ENCODE data around the gene IL6ST.
A peak's percentile ranks its signal among the peaks of the same experiment; 100 is the strongest.

Gene IL6ST

GRCh38 chr5:55934720-55935119, 60.0 kb downstream of the IL6ST start:
- Mint-ChIP-seq H3K27ac (ENCODE audit: low read depth) (no peak overlapping the region), H3K9me3 (no peaks in the 10 kb centered on the region), H3K4me3 (no peak overlapping the region), H3K4me1 (no peaks in the 10 kb centered on the region), H3K27me3 (no peaks in the 10 kb centered on the region), H3K36me3 (ENCODE audit: insufficient read depth) (peaks cover 6% of the 10 kb centered on the region)
- ATAC-seq (replicated peaks; ENCODE audit: extremely low read depth, poor library complexity, severe bottlenecking), result no peak
- DNase-seq (ENCODE audit: low spot score in 2 of 2), result no peak

- H3K27ac Mint-ChIP-seq (ENCODE audit: low read depth), result no peak overlapping the region
- H3K4me1 Mint-ChIP-seq, result no peaks in the 10 kb centered on the region
- H3K4me3 Mint-ChIP-seq, result no peak overlapping the region
- DNase-seq (ENCODE audit: low spot score in 2 of 2) (no peak), ATAC-seq (replicated peaks; ENCODE audit: extremely low read depth, poor library complexity, severe bottlenecking) (no peak)
- H3K9me3 Mint-ChIP-seq, result no peaks in the 10 kb centered on the region
- no peaks in the 10 kb centered on the region for H3K27me3 Mint-ChIP-seq
- peaks cover 6% of the 10 kb centered on the region for H3K36me3 Mint-ChIP-seq (ENCODE audit: insufficient read depth)
Measured at GRCh38 chr5:55934115-55934613, 60.6 kb downstream of the IL6ST start.

DNA sequence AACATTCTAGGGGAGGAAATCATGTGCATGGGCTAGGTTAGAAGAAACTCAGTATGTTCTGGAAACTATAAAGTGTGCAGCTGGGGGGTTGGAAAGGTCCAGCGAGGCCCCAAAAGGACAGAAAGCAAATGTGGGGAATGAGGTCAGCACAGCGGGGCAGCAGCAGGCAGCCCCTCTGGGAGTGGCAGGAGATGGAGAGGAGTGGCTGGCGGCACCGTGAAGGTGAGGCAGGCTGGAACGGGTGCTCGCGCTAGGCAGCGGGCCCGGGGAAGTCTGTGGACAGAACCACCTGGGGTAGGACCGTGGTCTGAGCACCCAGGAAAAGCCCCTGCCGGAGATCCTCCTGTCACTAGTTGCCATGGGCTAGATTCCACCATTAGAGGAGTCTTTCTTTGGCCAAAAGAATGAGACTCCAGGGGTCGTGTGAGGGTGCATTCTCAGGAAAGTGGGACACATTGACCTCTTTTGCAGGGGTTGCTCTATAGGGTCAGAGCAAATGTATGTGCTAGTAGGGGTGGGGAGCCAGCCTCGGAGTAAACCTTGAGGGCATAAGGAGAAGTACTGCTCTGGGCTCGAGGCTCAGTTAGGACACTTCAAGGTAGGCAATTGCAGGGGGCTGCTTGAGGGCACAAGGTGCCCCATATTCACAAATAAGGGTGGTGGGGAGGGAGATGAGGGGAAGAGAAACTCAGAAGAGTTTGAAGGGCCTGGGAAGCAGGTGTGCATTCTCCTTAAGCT, 61.2 kb downstream of the IL6ST start:
- no peak for DNase-seq (ENCODE audit: low spot score in 2 of 2)
- ATAC-seq (replicated peaks; ENCODE audit: extremely low read depth, poor library complexity, severe bottlenecking), result no peak
- no peaks in the 10 kb centered on the region for H3K4me1 Mint-ChIP-seq
- H3K9me3 Mint-ChIP-seq, result no peaks in the 10 kb centered on the region
- peaks cover 3% of the 10 kb centered on the region for H3K36me3 Mint-ChIP-seq (ENCODE audit: insufficient read depth)
- H3K27ac Mint-ChIP-seq (ENCODE audit: low read depth), result no peak overlapping the region
- H3K27me3 Mint-ChIP-seq, result no peaks in the 10 kb centered on the region
- H3K4me3 Mint-ChIP-seq, result no peak overlapping the region

- H3K4me1 Mint-ChIP-seq, result no peaks in the 10 kb centered on the region
- no peaks in the 10 kb centered on the region for H3K27me3 Mint-ChIP-seq
- ATAC-seq (replicated peaks; ENCODE audit: extremely low read depth, poor library complexity, severe bottlenecking) (no peak), DNase-seq (ENCODE audit: low spot score in 2 of 2) (no peak)
- no peak overlapping the region for H3K27ac Mint-ChIP-seq (ENCODE audit: low read depth)
- H3K4me3 Mint-ChIP-seq, result no peak overlapping the region
- H3K9me3 Mint-ChIP-seq, result no peaks in the 10 kb centered on the region
- H3K36me3 Mint-ChIP-seq (ENCODE audit: insufficient read depth), result peaks cover 3% of the 10 kb centered on the region
Measured at GRCh38 chr5:55932700-55933099, 62.1 kb downstream of the IL6ST start.

GRCh38 chr5:55929020-55929799, 65.6 kb downstream of the IL6ST start:
- H3K27me3 Mint-ChIP-seq, result peaks cover under 1% of the 10 kb centered on the region
- no peak for ATAC-seq (replicated peaks; ENCODE audit: extremely low read depth, poor library complexity, severe bottlenecking)

GRCh38 chr5:55927861-55928655, 66.7 kb downstream of the IL6ST start:
- peaks cover 7% of the 10 kb centered on the region for H3K27me3 Mint-ChIP-seq
- H3K4me1 Mint-ChIP-seq, result peaks cover 10% of the 10 kb centered on the region
- peaks cover 3% of the 10 kb centered on the region for H3K36me3 Mint-ChIP-seq (ENCODE audit: insufficient read depth)
- DNase-seq (ENCODE audit: low spot score in 2 of 2) (no peak), ATAC-seq (replicated peaks; ENCODE audit: extremely low read depth, poor library complexity, severe bottlenecking) (no peak)
- no peak overlapping the region for H3K4me3 Mint-ChIP-seq
- H3K9me3 Mint-ChIP-seq, result no peaks in the 10 kb centered on the region
- H3K27ac Mint-ChIP-seq (ENCODE audit: low read depth), result no peak overlapping the region

More at GRCh38 chr5:55929020-55929799, 65.6 kb downstream of the IL6ST start:
- no peak for DNase-seq (ENCODE audit: low spot score in 2 of 2)
- Mint-ChIP-seq H3K9me3 (no peaks in the 10 kb centered on the region), H3K4me3 (no peak overlapping the region), H3K27ac (ENCODE audit: low read depth) (no peak overlapping the region), H3K4me1 (no peaks in the 10 kb centered on the region), H3K36me3 (ENCODE audit: insufficient read depth) (peaks cover 3% of the 10 kb centered on the region)

GRCh38 chr5:55926476-55926875, 68.3 kb downstream of the IL6ST start:
- Mint-ChIP-seq H3K27ac (ENCODE audit: low read depth) (no peak overlapping the region), H3K4me1 (peaks cover 12% of the 10 kb centered on the region), H3K36me3 (ENCODE audit: insufficient read depth) (peaks cover 5% of the 10 kb centered on the region), H3K27me3 (peaks cover 7% of the 10 kb centered on the region), H3K9me3 (no peaks in the 10 kb centered on the region), H3K4me3 (no peak overlapping the region)
- no peak for DNase-seq (ENCODE audit: low spot score in 2 of 2)
- no peak for ATAC-seq (replicated peaks; ENCODE audit: extremely low read depth, poor library complexity, severe bottlenecking)

GRCh38 chr5:55925712-55926111, 69.1 kb downstream of the IL6ST start:
- DNase-seq (ENCODE audit: low spot score in 2 of 2), result no peak
- H3K27ac Mint-ChIP-seq (ENCODE audit: low read depth), result no peak overlapping the region
- H3K4me3 Mint-ChIP-seq, result no peak overlapping the region
- peaks cover 5% of the 10 kb centered on the region for H3K36me3 Mint-ChIP-seq (ENCODE audit: insufficient read depth)
- ATAC-seq (replicated peaks; ENCODE audit: extremely low read depth, poor library complexity, severe bottlenecking), result no peak
- H3K4me1 Mint-ChIP-seq, result peaks cover 12% of the 10 kb centered on the region
- H3K9me3 Mint-ChIP-seq, result no peaks in the 10 kb centered on the region
- peaks cover 7% of the 10 kb centered on the region for H3K27me3 Mint-ChIP-seq

- H3K4me1 Mint-ChIP-seq, result peaks cover 12% of the 10 kb centered on the region
- H3K27ac Mint-ChIP-seq (ENCODE audit: low read depth), result no peak overlapping the region
- peaks cover 5% of the 10 kb centered on the region for H3K36me3 Mint-ChIP-seq (ENCODE audit: insufficient read depth)
- peaks cover 7% of the 10 kb centered on the region for H3K27me3 Mint-ChIP-seq
- no peak overlapping the region for H3K4me3 Mint-ChIP-seq
- no peaks in the 10 kb centered on the region for H3K9me3 Mint-ChIP-seq
- ATAC-seq (replicated peaks; ENCODE audit: extremely low read depth, poor library complexity, severe bottlenecking) (no peak), DNase-seq (ENCODE audit: low spot score in 2 of 2) (no peak)
Measured at GRCh38 chr5:55925181-55925580, 69.6 kb downstream of the IL6ST start.

- Mint-ChIP-seq H3K9me3 (no peaks in the 10 kb centered on the region), H3K4me3 (no peak overlapping the region), H3K36me3 (ENCODE audit: insufficient read depth) (peaks cover 2% of the 10 kb centered on the region), H3K27me3 (peaks cover 7% of the 10 kb centered on the region), H3K27ac (ENCODE audit: low read depth) (no peak overlapping the region), H3K4me1 (peaks cover 12% of the 10 kb centered on the region)
- no peak for ATAC-seq (replicated peaks; ENCODE audit: extremely low read depth, poor library complexity, severe bottlenecking)
- DNase-seq (ENCODE audit: low spot score in 2 of 2), result no peak
Measured at GRCh38 chr5:55924744-55925143, 70.0 kb downstream of the IL6ST start.

DNA sequence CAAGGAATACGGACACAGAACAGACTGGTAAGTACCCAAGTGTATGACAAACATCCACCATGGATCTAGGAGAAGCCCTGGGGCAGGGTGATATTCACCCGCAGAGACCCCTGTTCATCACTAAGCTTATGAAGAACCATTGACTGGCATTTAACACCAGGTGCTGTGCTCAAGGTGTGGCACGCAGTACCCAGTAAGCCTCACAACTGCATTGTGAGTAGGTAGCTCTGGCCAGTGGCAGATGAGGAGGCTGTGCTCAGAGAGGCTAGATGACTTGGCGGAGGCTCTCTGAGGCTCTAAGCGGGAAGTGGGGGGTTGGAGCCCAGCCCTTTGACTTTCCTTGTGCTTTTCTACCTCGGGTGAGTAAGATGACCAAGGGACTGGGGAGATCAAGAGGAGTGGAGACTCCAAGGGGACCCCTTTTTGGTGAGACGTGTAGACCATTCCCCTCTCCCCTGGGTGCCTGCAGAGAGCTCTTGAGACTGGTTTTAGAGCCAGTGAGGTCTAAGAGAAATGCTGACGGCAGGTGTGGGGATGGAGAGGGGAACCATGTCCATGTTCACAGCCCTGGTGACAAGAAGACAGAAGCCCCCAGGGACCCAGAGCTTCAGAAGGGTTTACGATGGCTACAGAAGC, 70.8 kb downstream of the IL6ST start:
- Mint-ChIP-seq H3K27me3 (peaks cover 7% of the 10 kb centered on the region), H3K9me3 (no peaks in the 10 kb centered on the region), H3K36me3 (ENCODE audit: insufficient read depth) (peaks cover 2% of the 10 kb centered on the region), H3K4me3 (peak overlapping the region; percentile 87), H3K27ac (ENCODE audit: low read depth) (peak overlapping the region; percentile 90), H3K4me1 (peaks cover 12% of the 10 kb centered on the region)
- DNase-seq (ENCODE audit: low spot score in 2 of 2) (no peak), ATAC-seq (replicated peaks; ENCODE audit: extremely low read depth, poor library complexity, severe bottlenecking) (no peak)

DNA sequence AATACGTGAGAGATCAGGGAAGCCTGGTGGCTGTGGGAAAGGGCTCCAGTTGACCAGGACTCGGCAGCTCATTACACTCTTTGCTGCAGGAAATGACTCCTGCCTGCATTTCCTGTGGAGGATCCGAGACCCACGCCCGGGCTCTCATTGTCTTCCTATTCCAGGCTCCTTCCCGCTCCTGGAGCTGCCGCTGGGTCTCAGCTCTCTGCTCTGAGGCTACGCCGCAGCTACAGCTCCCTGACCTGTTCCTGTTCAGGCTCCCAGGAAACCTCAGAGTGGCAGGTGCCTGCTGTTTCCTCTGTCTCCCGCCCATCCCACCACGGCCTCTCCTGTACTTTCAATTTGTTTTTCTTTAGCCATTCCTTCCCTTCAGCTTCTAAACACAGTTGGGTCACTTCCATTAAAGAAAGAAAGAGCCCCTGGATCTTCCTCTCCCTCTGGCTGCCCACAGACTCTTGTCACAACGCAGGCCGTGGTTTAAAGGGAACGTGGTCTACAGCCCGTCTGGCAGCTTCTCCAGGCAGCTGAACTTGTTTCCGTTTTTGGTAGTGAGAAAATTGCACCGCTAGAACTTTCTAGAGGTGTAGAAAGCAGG, 71.5 kb downstream of the IL6ST start:
- peaks cover 12% of the 10 kb centered on the region for H3K4me1 Mint-ChIP-seq
- no peaks in the 10 kb centered on the region for H3K9me3 Mint-ChIP-seq
- DNase-seq (ENCODE audit: low spot score in 2 of 2), result no peak
- H3K27ac Mint-ChIP-seq (ENCODE audit: low read depth), result peak overlapping the region; percentile 90
- peaks cover 2% of the 10 kb centered on the region for H3K36me3 Mint-ChIP-seq (ENCODE audit: insufficient read depth)
- peaks cover 7% of the 10 kb centered on the region for H3K27me3 Mint-ChIP-seq
- peak overlapping the region; percentile 87 for H3K4me3 Mint-ChIP-seq
- peak; percentile 77 for ATAC-seq (replicated peaks; ENCODE audit: extremely low read depth, poor library complexity, severe bottlenecking)
